HepG2 (cell line): Measurements from ENCODE around the gene PRXL2B. TPM values are rescaled to one million over a fixed set of nuclear protein-coding genes. Genes with fewer than 3 reads are reported as not detected.

ENCODE experiments used
- BCL6 ChIP-seq: IDR thresholded peaks from 2 replicates; pipeline ENCODE4 v1.6.1; 2016; ENCODE audit warnings: missing genetic modification reagents, missing compliant biosample characterization
- CCDC6 ChIP-seq: sonication (generic); formaldehyde crosslinking; IDR thresholded peaks from 2 replicates; pipeline ENCODE4 v1.8.1; 2022; ENCODE audit warnings: mild to moderate bottlenecking, missing genetic modification reagents, moderate library complexity
- ISX ChIP-seq: sonication (generic); formaldehyde crosslinking; conservative IDR thresholded peaks from 2 replicates; pipeline ENCODE4 v1.5.0; 2020; ENCODE audit warnings: missing genetic modification reagents
- MEF2D ChIP-seq: sonication (generic); formaldehyde crosslinking; IDR thresholded peaks from 2 replicates; pipeline ENCODE4 v1.5.1; 2020; ENCODE audit warnings: mild to moderate bottlenecking, missing genetic modification reagents
- MYNN ChIP-seq: sonication (generic); formaldehyde crosslinking; IDR thresholded peaks from 2 replicates; pipeline ENCODE4 v1.4.0; 2020; ENCODE audit warnings: mild to moderate bottlenecking, low read depth, missing genetic modification reagents
- NFAT5 ChIP-seq: sonication (generic); formaldehyde crosslinking; IDR thresholded peaks from 2 replicates; pipeline ENCODE4 v1.4.0; 2020; ENCODE audit warnings: missing genetic modification reagents
- NFKB2 ChIP-seq: sonication (generic); formaldehyde crosslinking; IDR thresholded peaks from 2 replicates; pipeline ENCODE4 v1.4.0; 2020; ENCODE audit warnings: missing genetic modification reagents, borderline replicate concordance
- SMAD9 ChIP-seq: sonication (generic); formaldehyde crosslinking; IDR thresholded peaks from 2 replicates; pipeline ENCODE4 v1.5.1; 2020; ENCODE audit warnings: mild to moderate bottlenecking, missing genetic modification reagents
- SUZ12 ChIP-seq: fragments of 150-350 bp; IDR thresholded peaks from 2 replicates; pipeline ENCODE4 v1.6.1; 2014; ENCODE audit warnings: low read depth, low read length
- TSC22D2 ChIP-seq: sonication (generic); formaldehyde crosslinking; IDR thresholded peaks from 2 replicates; pipeline ENCODE4 v1.5.1; 2020; ENCODE audit warnings: missing genetic modification reagents, mild to moderate bottlenecking, borderline replicate concordance
- ZFP90 ChIP-seq: sonication (generic); formaldehyde crosslinking; IDR thresholded peaks from 2 replicates; pipeline ENCODE4 v1.8.0; 2022; ENCODE audit warnings: missing genetic modification reagents, mild to moderate bottlenecking, inconsistent platforms, borderline replicate concordance
- ZIK1 ChIP-seq: sonication (generic); formaldehyde crosslinking; IDR thresholded peaks from 2 replicates; pipeline ENCODE4 v1.5.0; 2020; ENCODE audit warnings: mild to moderate bottlenecking, low read depth, missing genetic modification reagents, borderline replicate concordance
- ZNF34 ChIP-seq: sonication (generic); formaldehyde crosslinking; IDR thresholded peaks from 2 replicates; pipeline ENCODE4 v1.4.0; 2020; ENCODE audit warnings: mild to moderate bottlenecking, missing genetic modification reagents, borderline replicate concordance
- ZNF430 ChIP-seq: sonication (generic); formaldehyde crosslinking; IDR thresholded peaks from 2 replicates; pipeline ENCODE4 v1.9.0; 2021; ENCODE audit warnings: mild to moderate bottlenecking, missing genetic modification reagents
- ZNF567 ChIP-seq: sonication (generic); formaldehyde crosslinking; IDR thresholded peaks from 2 replicates; pipeline ENCODE4 v1.8.1; 2023; ENCODE audit warnings: mild to moderate bottlenecking, missing genetic modification reagents, borderline replicate concordance
- polyA plus RNA-seq, 8 experiments: library from polyadenylated mRNA; depleted of rRNA in 3 of 8; stranded (reverse) in 7 of 8; unstranded in 1 of 8; fragments of >200 nt; fragmentation: Illumina TruSeq in 4 of 8; extraction: Trizol in 4 of 8; gene quantifications; 2 replicates each; pipeline versions ENCODE4 v1.2.1 to v1.2.3, GENCODE V29; 2011 to 2016; ENCODE audit warnings: low read depth in 4 of 8, missing spikeins in 1 of 8, mixed read lengths in 1 of 8; ENCODE audit not compliant: insufficient read depth in 1 of 8
- total RNA-seq, 5 experiments: library from RNA; depleted of rRNA; stranded (reverse); fragments of >200 nt; fragmentation: Illumina TruSeq; extraction: Trizol; gene quantifications; 2 replicates each; pipeline ENCODE4 v1.2.3, GENCODE V29; 2016; ENCODE audit warnings: low read depth in 1 of 5
- TF ChIP-seq, protein P1 (sequence below): sonication (generic); formaldehyde crosslinking; IDR thresholded peaks from 2 replicates; pipeline ENCODE4 v1.8.1; 2023; ENCODE audit warnings: mild to moderate bottlenecking, missing genetic modification reagents
- TF ChIP-seq, protein P2 (sequence below): fragments of 450-650 bp; IDR thresholded peaks from 2 replicates; pipeline ENCODE4 v1.6.1; 2017; ENCODE audit warnings: mild to moderate bottlenecking

Gene PRXL2B
- total and polyA plus RNA-seq, 2 of the 13 experiments (the other 11 are each of a cell fraction or from before 2014, with no cell fraction given), result 16.8 to 22.1 TPM

GRCh38 chr1:2555634-2556276 is 30.8 kb upstream of the PRXL2B start (continued):
- TF ChIP-seq, protein P1, sequence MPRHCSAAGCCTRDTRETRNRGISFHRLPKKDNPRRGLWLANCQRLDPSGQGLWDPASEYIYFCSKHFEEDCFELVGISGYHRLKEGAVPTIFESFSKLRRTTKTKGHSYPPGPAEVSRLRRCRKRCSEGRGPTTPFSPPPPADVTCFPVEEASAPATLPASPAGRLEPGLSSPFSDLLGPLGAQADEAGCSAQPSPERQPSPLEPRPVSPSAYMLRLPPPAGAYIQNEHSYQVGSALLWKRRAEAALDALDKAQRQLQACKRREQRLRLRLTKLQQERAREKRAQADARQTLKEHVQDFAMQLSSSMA (CRISPR knock-in tag), result 0 out of 2 replicates have a peak, but pooled peaks have one; percentile 36
- TF ChIP-seq ZFP90 (CRISPR knock-in tag), result peak; percentile 64; the same call in 1 of the 2 replicates
- no peak; the same call in 1 of the 2 replicates for TF ChIP-seq CCDC6 (CRISPR knock-in tag)
- TF ChIP-seq SUZ12, result no peak
- no peak for TF ChIP-seq ISX (CRISPR knock-in tag)
- no peak for TF ChIP-seq SMAD9 (CRISPR knock-in tag)
- TF ChIP-seq ZNF567 (CRISPR knock-in tag), result no peak
- no peak for TF ChIP-seq ZNF34
- no peak for TF ChIP-seq MYNN (CRISPR knock-in tag)
- TF ChIP-seq BCL6 (CRISPR knock-in tag), result 0 out of 2 replicates have a peak, but pooled peaks have one; percentile 10
- peak; percentile 47; the same call in 1 of the 2 replicates for TF ChIP-seq ZNF430
- 0 out of 2 replicates have a peak, but pooled peaks have one; percentile 26 for TF ChIP-seq NFAT5
- TF ChIP-seq NFKB2 (CRISPR knock-in tag), result peak; percentile 81; the same call in 1 of the 2 replicates
- TF ChIP-seq, protein P2, sequence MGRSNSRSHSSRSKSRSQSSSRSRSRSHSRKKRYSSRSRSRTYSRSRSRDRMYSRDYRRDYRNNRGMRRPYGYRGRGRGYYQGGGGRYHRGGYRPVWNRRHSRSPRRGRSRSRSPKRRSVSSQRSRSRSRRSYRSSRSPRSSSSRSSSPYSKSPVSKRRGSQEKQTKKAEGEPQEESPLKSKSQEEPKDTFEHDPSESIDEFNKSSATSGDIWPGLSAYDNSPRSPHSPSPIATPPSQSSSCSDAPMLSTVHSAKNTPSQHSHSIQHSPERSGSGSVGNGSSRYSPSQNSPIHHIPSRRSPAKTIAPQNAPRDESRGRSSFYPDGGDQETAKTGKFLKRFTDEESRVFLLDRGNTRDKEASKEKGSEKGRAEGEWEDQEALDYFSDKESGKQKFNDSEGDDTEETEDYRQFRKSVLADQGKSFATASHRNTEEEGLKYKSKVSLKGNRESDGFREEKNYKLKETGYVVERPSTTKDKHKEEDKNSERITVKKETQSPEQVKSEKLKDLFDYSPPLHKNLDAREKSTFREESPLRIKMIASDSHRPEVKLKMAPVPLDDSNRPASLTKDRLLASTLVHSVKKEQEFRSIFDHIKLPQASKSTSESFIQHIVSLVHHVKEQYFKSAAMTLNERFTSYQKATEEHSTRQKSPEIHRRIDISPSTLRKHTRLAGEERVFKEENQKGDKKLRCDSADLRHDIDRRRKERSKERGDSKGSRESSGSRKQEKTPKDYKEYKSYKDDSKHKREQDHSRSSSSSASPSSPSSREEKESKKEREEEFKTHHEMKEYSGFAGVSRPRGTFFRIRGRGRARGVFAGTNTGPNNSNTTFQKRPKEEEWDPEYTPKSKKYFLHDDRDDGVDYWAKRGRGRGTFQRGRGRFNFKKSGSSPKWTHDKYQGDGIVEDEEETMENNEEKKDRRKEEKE, result no peak
- TF ChIP-seq MEF2D (CRISPR knock-in tag), result peak; percentile 60
- no peak for TF ChIP-seq TSC22D2 (CRISPR knock-in tag)
- peak; percentile 71; the same call in 1 of the 2 replicates for TF ChIP-seq ZIK1 (CRISPR knock-in tag)
